Endothelial cell (in vitro differentiated cells): ENCODE measurements around the gene SGMS1. TPM values are rescaled to one million over a fixed set of nuclear protein-coding genes. Genes with fewer than 3 reads are reported as not detected.
"Not testable (repeated sequence)": the region's sequence is repeated elsewhere in the genome, so short reads cannot be mapped to it uniquely, and the experiment has no call there.

Experiments
- DNase-seq: peaks from one replicate; pipeline ENCODE4 v3.0.0; 2021; ENCODE audit warnings: low spot score
- H3K27ac Mint-ChIP-seq: one replicate; pipeline ENCODE4 v1.8.0; 2021; ENCODE audit warnings: mixed read lengths, inconsistent platforms; ENCODE audit not compliant: unreplicated experiment
- H3K27me3 Mint-ChIP-seq: one replicate; pipeline ENCODE4 v1.8.0; 2021; ENCODE audit warnings: mild to moderate bottlenecking, moderate library complexity, mixed read lengths, inconsistent platforms; ENCODE audit not compliant: unreplicated experiment
- H3K36me3 Mint-ChIP-seq: one replicate; pipeline ENCODE4 v1.8.0; 2021; ENCODE audit warnings: mild to moderate bottlenecking, low read depth, mixed read lengths, inconsistent platforms; ENCODE audit not compliant: unreplicated experiment
- H3K4me1 Mint-ChIP-seq: one replicate; pipeline ENCODE4 v1.8.0; 2021; ENCODE audit warnings: mild to moderate bottlenecking, mixed read lengths, inconsistent platforms; ENCODE audit not compliant: unreplicated experiment
- H3K4me3 Mint-ChIP-seq: one replicate; pipeline ENCODE4 v1.8.0; 2021; ENCODE audit warnings: mild to moderate bottlenecking, mixed read lengths, inconsistent platforms; ENCODE audit not compliant: unreplicated experiment
- H3K9me3 Mint-ChIP-seq: one replicate; pipeline ENCODE4 v1.8.0; 2021; ENCODE audit warnings: mixed read lengths, inconsistent platforms; ENCODE audit not compliant: unreplicated experiment
- total RNA-seq: library from RNA; stranded (reverse); fragmentation: NEBNext Ultra II Directional; extraction: Animal tissue kit (Norgen Biotek cat#: 25700); gene quantifications from one replicate; pipeline ENCODE4 v1.2.1, GENCODE V29; 2021; ENCODE audit not compliant: unreplicated experiment
- TF ChIP-seq, protein P1 (sequence below): fragments of 200-600 bp; sonication (generic); IDR thresholded peaks from one replicate; pipeline ENCODE4 v1.5.0; 2021; ENCODE audit warnings: antibody characterized with exemption; ENCODE audit not compliant: unreplicated experiment

The SGMS1 gene
- total RNA-seq, 1 donor from 2014 or later: 12.4 TPM

DNA sequence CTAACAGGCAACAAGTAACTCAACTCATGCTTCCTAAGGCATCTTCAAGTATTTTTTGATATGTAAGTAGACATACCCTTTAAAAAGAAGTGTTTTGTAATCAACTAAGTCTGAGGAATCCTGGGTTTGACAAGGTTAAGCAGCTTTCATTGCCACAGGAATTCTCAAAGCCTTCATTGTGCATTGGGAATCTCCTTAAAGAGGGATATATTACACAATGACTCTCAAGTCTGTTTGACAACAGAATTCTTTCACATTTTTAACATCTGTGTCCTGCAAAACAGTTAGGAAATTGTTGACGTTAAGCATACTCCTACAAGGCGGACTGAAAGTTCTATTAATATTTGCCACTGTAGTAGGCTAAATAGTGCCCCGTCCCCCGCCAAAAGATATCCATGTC, 71.4 kb downstream of the SGMS1 start:
- no peaks in the 10 kb centered on the region for H3K27me3 Mint-ChIP-seq
- H3K4me1 Mint-ChIP-seq: peaks cover 25% of the 10 kb centered on the region
- H3K4me3 Mint-ChIP-seq: no peak overlapping the region
- H3K36me3 Mint-ChIP-seq: no peaks in the 10 kb centered on the region
- no peak overlapping the region for H3K27ac Mint-ChIP-seq
- no peaks in the 10 kb centered on the region for H3K9me3 Mint-ChIP-seq
- no peak for DNase-seq
- TF ChIP-seq, protein P1, sequence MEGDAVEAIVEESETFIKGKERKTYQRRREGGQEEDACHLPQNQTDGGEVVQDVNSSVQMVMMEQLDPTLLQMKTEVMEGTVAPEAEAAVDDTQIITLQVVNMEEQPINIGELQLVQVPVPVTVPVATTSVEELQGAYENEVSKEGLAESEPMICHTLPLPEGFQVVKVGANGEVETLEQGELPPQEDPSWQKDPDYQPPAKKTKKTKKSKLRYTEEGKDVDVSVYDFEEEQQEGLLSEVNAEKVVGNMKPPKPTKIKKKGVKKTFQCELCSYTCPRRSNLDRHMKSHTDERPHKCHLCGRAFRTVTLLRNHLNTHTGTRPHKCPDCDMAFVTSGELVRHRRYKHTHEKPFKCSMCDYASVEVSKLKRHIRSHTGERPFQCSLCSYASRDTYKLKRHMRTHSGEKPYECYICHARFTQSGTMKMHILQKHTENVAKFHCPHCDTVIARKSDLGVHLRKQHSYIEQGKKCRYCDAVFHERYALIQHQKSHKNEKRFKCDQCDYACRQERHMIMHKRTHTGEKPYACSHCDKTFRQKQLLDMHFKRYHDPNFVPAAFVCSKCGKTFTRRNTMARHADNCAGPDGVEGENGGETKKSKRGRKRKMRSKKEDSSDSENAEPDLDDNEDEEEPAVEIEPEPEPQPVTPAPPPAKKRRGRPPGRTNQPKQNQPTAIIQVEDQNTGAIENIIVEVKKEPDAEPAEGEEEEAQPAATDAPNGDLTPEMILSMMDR: no peak

DNA sequence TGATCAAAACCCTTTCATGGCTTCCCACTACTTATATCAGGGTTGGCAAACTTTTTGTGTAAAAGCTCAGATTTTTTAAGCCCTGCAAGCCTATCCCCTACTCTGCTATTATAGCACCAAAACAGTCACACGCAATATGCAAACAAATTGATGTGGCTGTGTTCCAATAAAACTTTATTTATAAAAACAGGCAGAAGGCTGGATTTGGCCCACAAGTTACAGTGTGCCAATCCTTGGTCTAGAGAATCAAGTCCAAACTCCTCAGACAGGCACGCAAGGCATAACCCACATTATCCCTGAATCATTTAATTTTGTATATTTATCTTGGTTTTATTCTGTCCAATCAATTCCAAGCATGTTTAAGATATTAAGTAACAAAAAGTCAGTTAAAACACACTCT, 71.9 kb downstream of the SGMS1 start:
- TF ChIP-seq, protein P1: no peak
- Mint-ChIP-seq H3K27me3 (no peaks in the 10 kb centered on the region), H3K27ac (no peak overlapping the region), H3K36me3 (no peaks in the 10 kb centered on the region), H3K4me3 (no peak overlapping the region), H3K9me3 (no peaks in the 10 kb centered on the region), H3K4me1 (peaks cover 25% of the 10 kb centered on the region)
- DNase-seq: no peak

DNA sequence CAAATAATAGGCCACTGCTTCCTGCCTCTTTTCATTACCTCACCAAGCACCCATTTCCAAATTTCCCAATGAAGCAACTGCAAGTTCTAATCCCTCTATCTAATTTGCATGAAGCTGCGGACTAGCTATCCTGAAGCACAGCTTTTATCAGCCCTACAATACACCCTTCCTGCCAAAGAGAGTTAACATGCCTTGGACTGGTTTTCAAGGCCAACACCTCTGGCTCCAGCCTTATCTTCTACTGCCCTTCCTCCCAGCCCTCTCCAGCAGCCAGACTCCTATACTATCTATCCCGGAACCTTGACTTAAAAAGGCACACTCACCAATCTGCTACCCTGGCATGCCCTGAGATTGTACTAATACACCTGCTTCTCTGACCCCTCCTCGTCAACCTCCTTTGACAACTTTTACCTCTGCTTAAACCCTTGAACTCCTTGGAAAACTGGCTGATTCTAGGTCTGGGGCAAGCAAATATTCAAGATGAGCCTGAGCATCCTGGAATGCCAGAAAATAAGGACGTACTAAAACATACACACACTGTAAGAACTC, 73.4 kb downstream of the SGMS1 start:
- TF ChIP-seq, protein P1: no peak
- Mint-ChIP-seq H3K4me1 (peaks cover 12% of the 10 kb centered on the region), H3K27ac (no peak overlapping the region), H3K27me3 (no peaks in the 10 kb centered on the region), H3K4me3 (no peak overlapping the region), H3K36me3 (no peaks in the 10 kb centered on the region), H3K9me3 (no peaks in the 10 kb centered on the region)
- DNase-seq: no peak

DNA sequence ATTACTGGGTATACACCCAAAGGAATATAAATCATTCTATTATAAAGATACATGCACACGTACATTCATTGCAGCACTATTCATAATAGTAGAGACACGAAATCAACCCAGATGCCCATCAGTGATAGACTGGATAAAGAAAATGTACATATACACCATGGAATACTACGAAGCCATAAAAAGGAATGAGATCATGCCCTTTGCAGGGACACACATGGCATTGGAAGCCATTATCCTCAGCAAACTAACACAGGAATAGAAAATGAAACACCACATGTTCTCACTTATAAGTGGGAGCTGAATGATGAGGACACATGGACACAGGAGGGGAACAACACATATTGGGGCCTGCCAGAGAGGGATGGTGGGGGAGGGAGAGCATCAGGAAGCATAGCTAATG, 74.6 kb downstream of the SGMS1 start:
- H3K4me1 Mint-ChIP-seq: peaks cover 17% of the 10 kb centered on the region
- not testable (repeated sequence) for H3K4me3 Mint-ChIP-seq, DNase-seq, H3K27me3 Mint-ChIP-seq, H3K27ac Mint-ChIP-seq, H3K9me3 Mint-ChIP-seq, H3K36me3 Mint-ChIP-seq

DNA sequence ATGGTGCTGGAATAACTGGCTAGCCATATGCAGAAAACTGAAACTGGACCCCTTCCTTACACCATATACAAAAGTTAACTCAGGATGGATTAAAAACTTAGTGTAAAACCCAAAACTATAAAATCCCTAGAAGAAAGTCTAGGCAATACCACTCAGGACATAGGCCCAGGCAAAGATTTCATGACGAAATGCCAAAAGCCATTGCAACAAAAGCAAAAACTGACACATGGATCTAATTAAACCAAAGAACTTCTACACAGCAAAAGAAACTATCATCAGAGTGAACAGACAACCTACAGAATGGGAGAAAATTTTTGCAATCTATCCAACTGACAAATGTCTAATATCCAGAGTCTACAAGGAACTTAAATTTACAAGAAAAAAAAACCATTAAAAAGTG, 75.3 kb downstream of the SGMS1 start:
- H3K27ac Mint-ChIP-seq, H3K4me3 Mint-ChIP-seq, H3K36me3 Mint-ChIP-seq, DNase-seq, H3K9me3 Mint-ChIP-seq, H3K27me3 Mint-ChIP-seq: not testable (repeated sequence)
- H3K4me1 Mint-ChIP-seq: peaks cover 17% of the 10 kb centered on the region

DNA sequence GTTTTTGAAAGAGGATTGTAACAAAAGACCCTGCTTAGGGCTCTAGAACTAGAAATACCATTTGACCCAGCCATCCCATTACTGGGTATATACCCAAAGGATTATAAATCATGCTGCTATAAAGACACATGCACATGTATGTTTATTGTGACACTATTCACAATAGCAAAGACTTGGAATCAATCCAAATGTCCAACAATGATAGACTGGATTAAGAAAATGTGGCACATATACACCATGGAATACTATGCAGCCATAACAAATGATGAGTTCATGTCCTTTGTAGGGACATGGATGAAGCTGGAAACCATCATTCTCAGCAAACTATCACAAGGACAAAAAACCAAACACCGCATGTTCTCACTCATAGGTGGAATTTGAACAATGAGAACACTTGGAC, 77.5 kb downstream of the SGMS1 start:
- H3K4me3 Mint-ChIP-seq, H3K27ac Mint-ChIP-seq, H3K36me3 Mint-ChIP-seq, H3K27me3 Mint-ChIP-seq, H3K9me3 Mint-ChIP-seq, DNase-seq: not testable (repeated sequence)
- peaks cover 33% of the 10 kb centered on the region for H3K4me1 Mint-ChIP-seq
